Esophagus mucosa (tissue), 1 donor: Measurements from ENCODE around the gene C1S. TPM values are rescaled to one million over a fixed set of nuclear protein-coding genes. Genes with fewer than 3 reads are reported as not detected.
A peak's percentile ranks its signal among the peaks of the same experiment; 100 is the strongest.

Source experiments
- ATAC-seq: fragments of 200-7000 bp; cut with Tn5 transposase; one replicate; pipeline ENCODE4 v1.9.1; 2020
- total RNA-seq: library from RNA; stranded (reverse); gene quantifications from one replicate; pipeline ENCODE4 v1.2.4, GENCODE V29; 2023
- donor health status: DM: yes; HTN: yes; CAD: no.

C1S gene
- total RNA-seq, 1 donor from 2014 or later: 36.5 TPM

- peak; percentile 82 for ATAC-seq
Measured at GRCh38 chr12:7079826-7080125, 19.3 kb downstream of the C1S start.

GRCh38 chr12:7081037-7081436 lies 20.5 kb downstream of the C1S start:
- ATAC-seq: no peak

- no peak for ATAC-seq
Measured at GRCh38 chr12:7083125-7083524, 22.6 kb downstream of the C1S start.

- no peak for ATAC-seq
Measured at GRCh38 chr12:7089196-7089871, 28.8 kb downstream of the C1S start.

- no peak for ATAC-seq
Measured at GRCh38 chr12:7090222-7090998, 29.9 kb downstream of the C1S start.

- no peak for ATAC-seq
Measured at GRCh38 chr12:7091171-7091570, 30.7 kb downstream of the C1S start.

- ATAC-seq: peak; percentile 18
Measured at GRCh38 chr12:7091660-7092228, 31.2 kb downstream of the C1S start.

- ATAC-seq: peak; percentile 38
Measured at GRCh38 chr12:7092229-7092985, 31.9 kb downstream of the C1S start, which contains the start of gene C1R. TSS of gene C1R (minus strand) at chr12:7092445. CDS start at chr12:7092388, 57 bp downstream.

GRCh38 chr12:7092986-7093460 lies 32.5 kb downstream of the C1S start:
- peak; percentile 2 for ATAC-seq

GRCh38 chr12:7093486-7093885 lies 33.0 kb downstream of the C1S start:
- no peak for ATAC-seq

GRCh38 chr12:7093892-7094291 lies 33.4 kb downstream of the C1S start:
- no peak for ATAC-seq

- no peak for ATAC-seq
Measured at GRCh38 chr12:7096006-7096932, 35.8 kb downstream of the C1S start.

- ATAC-seq: no peak
Measured at GRCh38 chr12:7096979-7097378, 36.5 kb downstream of the C1S start.

- ATAC-seq: no peak
Measured at GRCh38 chr12:7099290-7099996, 38.9 kb downstream of the C1S start.

GRCh38 chr12:7100239-7100638 lies 39.7 kb downstream of the C1S start:
- no peak for ATAC-seq

GRCh38 chr12:7101047-7101693 lies 40.7 kb downstream of the C1S start:
- no peak for ATAC-seq

GRCh38 chr12:7101694-7102131 lies 41.2 kb downstream of the C1S start:
- ATAC-seq: no peak

- ATAC-seq: no peak
Measured at GRCh38 chr12:7102582-7102981, 42.1 kb downstream of the C1S start.

GRCh38 chr12:7103837-7104584 lies 43.5 kb downstream of the C1S start:
- ATAC-seq: no peak

GRCh38 chr12:7106082-7106481 lies 45.6 kb downstream of the C1S start:
- no peak for ATAC-seq
